ENCODE measurements around the gene ANXA5.

GRCh38 chr4:121697564-121697963 lies 784 bp upstream of the ANXA5 start:
- TF ChIP-seq MAX (IDR thresholded peaks at IDR 0.05): no peak
- no peak for TF ChIP-seq RAD21 (IDR thresholded peaks at IDR 0.05; ENCODE audit: low read depth)
- TF ChIP-seq EP300 (IDR thresholded peaks at IDR 0.05; ENCODE audit: borderline replicate concordance): no peak
- no peak for TF ChIP-seq EGR1 (IDR thresholded peaks at IDR 0.05)
- TF ChIP-seq TAF1 (IDR thresholded peaks at IDR 0.05; ENCODE audit: low read depth): no peak
- no peak for TF ChIP-seq YY1 (IDR thresholded peaks at IDR 0.05; ENCODE audit: low read depth)
- no peak for TF ChIP-seq USF1 (IDR thresholded peaks at IDR 0.05)
- no peak for TF ChIP-seq REST (IDR thresholded peaks at IDR 0.05; ENCODE audit: low read depth)
- no peak for TF ChIP-seq CEBPB (IDR thresholded peaks at IDR 0.05)
- no peak for TF ChIP-seq NFIC (IDR thresholded peaks at IDR 0.05)
- TF ChIP-seq CREB1 (IDR thresholded peaks at IDR 0.05; ENCODE audit: low read depth): no peak
- no peak for TF ChIP-seq FOXM1 (IDR thresholded peaks at IDR 0.05; ENCODE audit: borderline replicate concordance, low read depth)
- TF ChIP-seq TCF12 (IDR thresholded peaks at IDR 0.05; ENCODE audit: low read depth): no peak

Data from Ishikawa (cell line).